HepG2 (cell line): ENCODE measurements around the gene LGALS4. TPM values are rescaled to one million over a fixed set of nuclear protein-coding genes. Genes with fewer than 3 reads are reported as not detected.

Experiments
- ATAC-seq: fragments of 200-7000 bp; cut with Tn5 transposase; 3 replicates; pipeline ENCODE4 v1.9.1; 2020; ENCODE audit warnings: mild to moderate bottlenecking, moderate library complexity
- BruUV-seq: library from RNA; stranded (reverse); fragments of 400-500 nt; replicated peaks from 2 replicates; lab custom pipeline; 2021; lab: Mats Ljungman, UMichigan
- CTCF ChIA-PET: fragments of 300-600 bp; formaldehyde crosslinking; extraction: SDS; loops from one replicate; lab custom pipeline; 2021; ENCODE audit warnings: low total read pairs, inconsistent platforms, low intra/inter-chr PET ratio; lab: Yijun Ruan, JAX
- POLR2A ChIA-PET: fragments of 350-600 bp; sonication (Branson Sonifier 250); formaldehyde crosslinking; loops from one replicate; lab custom pipeline; 2020; ENCODE audit warnings: antibody characterized with exemption, inconsistent platforms; lab: Yijun Ruan, JAX
- DNase-seq: peaks from one replicate; pipeline ENCODE4 v3.0.0-alpha.2; 2015; ENCODE audit warnings: low spot score
- FAIRE-seq: peaks from 3 replicates; lab custom pipeline; 2011; peaks lifted over from hg19 to GRCh38; lab: Jason Lieb, UNC
- H2AFZ ChIP-seq: one replicate; pipeline ENCODE4 v1.6.1; 2011; ENCODE audit warnings: low read length, inconsistent platforms
- H3K27ac ChIP-seq: fragments of 300-600 bp; 3 replicates; pipeline ENCODE4 v1.8.0; 2011; ENCODE audit warnings: mixed run types, mild to moderate bottlenecking, mixed read lengths, low read length, inconsistent platforms; ENCODE audit not compliant: insufficient read depth; ENCODE audit errors: extremely low read length
- H3K27me3 ChIP-seq, 2 experiments: fragments of 200-600 bp in 1 of 2; 2 replicates in 1 of 2; 3 replicates in 1 of 2; pipeline versions ENCODE4 v1.6.0 to v1.8.0; 2011; ENCODE audit warnings: low read length in 2 of 2, mild to moderate bottlenecking in 2 of 2, moderate library complexity in 2 of 2, inconsistent platforms in 1 of 2; ENCODE audit not compliant: insufficient read depth in 2 of 2, control insufficient read depth in 1 of 2
- H3K36me3 ChIP-seq, 2 experiments: fragments of 200-600 bp in 1 of 2; replicated peaks in 1 of 2; 2 replicates in 1 of 2; 3 replicates in 1 of 2; pipeline versions ENCODE4 v1.5.1 to v1.8.0; 2011; ENCODE audit warnings: low read length in 2 of 2, inconsistent platforms in 1 of 2; ENCODE audit not compliant: insufficient read depth in 2 of 2, control insufficient read depth in 1 of 2
- H3K4me1 ChIP-seq: 2 replicates; pipeline ENCODE4 v1.5.1; 2012; ENCODE audit warnings: low read length, inconsistent platforms; ENCODE audit not compliant: insufficient read depth
- H3K4me2 ChIP-seq: 2 replicates; pipeline ENCODE4 v1.6.0; 2011; ENCODE audit warnings: low read depth, low read length, inconsistent platforms
- H3K4me3 ChIP-seq, 3 experiments: fragments of 200-600 bp in 1 of 3; sonication (generic), shearing (Covaris generic) in 1 of 3; replicated peaks in 1 of 3; 2 replicates each; pipeline ENCODE4 v1.5.1; 2011 to 2016; ENCODE audit warnings: low read length in 3 of 3, inconsistent platforms in 2 of 3, low read depth in 2 of 3, mild to moderate bottlenecking in 2 of 3, control low read depth in 1 of 3, mixed read lengths in 1 of 3; ENCODE audit not compliant: insufficient read depth in 1 of 3
- H3K79me2 ChIP-seq: one replicate; pipeline ENCODE4 v1.6.1; 2011; ENCODE audit warnings: low read length, inconsistent platforms; ENCODE audit not compliant: insufficient read depth
- H3K9ac ChIP-seq: 2 replicates; pipeline ENCODE4 v1.6.0; 2011; ENCODE audit warnings: mild to moderate bottlenecking, low read depth, low read length, inconsistent platforms; ENCODE audit not compliant: insufficient read depth
- H3K9me3 ChIP-seq: 2 replicates; pipeline ENCODE4 v1.5.1; 2012; ENCODE audit warnings: mild to moderate bottlenecking, low read length
- H4K20me1 ChIP-seq: 2 replicates; pipeline ENCODE4 v1.6.0; 2011; ENCODE audit warnings: inconsistent platforms, mild to moderate bottlenecking, low read length, moderate library complexity; ENCODE audit not compliant: insufficient read depth
- MEIS2 ChIP-seq: sonication (generic); formaldehyde crosslinking; IDR thresholded peaks from 2 replicates; pipeline ENCODE4 v1.9.0; 2021; ENCODE audit warnings: mild to moderate bottlenecking, missing genetic modification reagents
- PRPF4 ChIP-seq: fragments of 200-400 bp; formaldehyde crosslinking; IDR thresholded peaks from 2 replicates; pipeline ENCODE4 v1.6.1; 2016; ENCODE audit warnings: low read length, low read depth; ENCODE audit not compliant: poor library complexity, severe bottlenecking
- RBFOX2 ChIP-seq: fragments of 200-400 bp; formaldehyde crosslinking; IDR thresholded peaks from 2 replicates; pipeline ENCODE4 v1.6.1; 2017; ENCODE audit warnings: low read depth, mild to moderate bottlenecking, low read length
- ZNF460 ChIP-seq: sonication (generic); formaldehyde crosslinking; IDR thresholded peaks from 2 replicates; pipeline ENCODE4 v1.5.1; 2020; ENCODE audit warnings: missing genetic modification reagents, mild to moderate bottlenecking, borderline replicate concordance
- whole genome bisulfite sequencing: methylation state at CpG from one replicate; pipeline ENCODE4 v1.1.6; 2017; ENCODE audit warnings: low lambda C conversion rate; 5-methylcytosine and 5-hydroxymethylcytosine counted together
- in situ Hi-C: cut with HindIII; loops from 2 replicates; pipeline ENCODE4 v1.10.0; 2017; ENCODE audit warnings: low pct_unique_long_range_greater_than_20kb; ENCODE audit not compliant: extremely low pct_ligation_motif_present
- intact Hi-C: fragments of 100-400 bp; cut with micrococcal nuclease; formaldehyde crosslinking; loops from one replicate; pipeline ENCODE4 v1.10.0; 2022; ENCODE audit not compliant: unreplicated experiment
- polyA plus RNA-seq, 8 experiments: library from polyadenylated mRNA; depleted of rRNA in 3 of 8; stranded (reverse) in 7 of 8; unstranded in 1 of 8; fragments of >200 nt; fragmentation: Illumina TruSeq in 4 of 8; extraction: Trizol in 4 of 8; gene quantifications; 2 replicates each; pipeline versions ENCODE4 v1.2.1 to v1.2.3, GENCODE V29; 2011 to 2016; ENCODE audit warnings: low read depth in 4 of 8, missing spikeins in 1 of 8, mixed read lengths in 1 of 8; ENCODE audit not compliant: insufficient read depth in 1 of 8
- total RNA-seq, 5 experiments: library from RNA; depleted of rRNA; stranded (reverse); fragments of >200 nt; fragmentation: Illumina TruSeq; extraction: Trizol; gene quantifications; 2 replicates each; pipeline ENCODE4 v1.2.3, GENCODE V29; 2016; ENCODE audit warnings: low read depth in 1 of 5
- TF ChIP-seq, protein P1 (sequence below), 2 experiments: sonication (generic) in 1 of 2; formaldehyde crosslinking in 1 of 2; IDR thresholded peaks; 2 replicates each; pipeline versions ENCODE4 v1.4.0 to v1.6.1; 2016 to 2020; ENCODE audit warnings: borderline replicate concordance in 1 of 2, low read depth in 1 of 2, mild to moderate bottlenecking in 1 of 2, missing genetic modification reagents in 1 of 2
- TF ChIP-seq, protein P2 (sequence below): sonication (generic); formaldehyde crosslinking; IDR thresholded peaks from 2 replicates; pipeline ENCODE4 v1.9.0; 2022; ENCODE audit warnings: missing genetic modification reagents, mild to moderate bottlenecking, borderline replicate concordance
- TF ChIP-seq, protein P3 (sequence below): sonication (generic); formaldehyde crosslinking; IDR thresholded peaks from 2 replicates; pipeline ENCODE4 v1.9.0; 2021; ENCODE audit warnings: mild to moderate bottlenecking, missing genetic modification reagents

The LGALS4 gene
- total and polyA plus RNA-seq, 2 of the 13 experiments (the other 11 are each of a cell fraction or from before 2014, with no cell fraction given): 0.24 to 0.71 TPM

DNA sequence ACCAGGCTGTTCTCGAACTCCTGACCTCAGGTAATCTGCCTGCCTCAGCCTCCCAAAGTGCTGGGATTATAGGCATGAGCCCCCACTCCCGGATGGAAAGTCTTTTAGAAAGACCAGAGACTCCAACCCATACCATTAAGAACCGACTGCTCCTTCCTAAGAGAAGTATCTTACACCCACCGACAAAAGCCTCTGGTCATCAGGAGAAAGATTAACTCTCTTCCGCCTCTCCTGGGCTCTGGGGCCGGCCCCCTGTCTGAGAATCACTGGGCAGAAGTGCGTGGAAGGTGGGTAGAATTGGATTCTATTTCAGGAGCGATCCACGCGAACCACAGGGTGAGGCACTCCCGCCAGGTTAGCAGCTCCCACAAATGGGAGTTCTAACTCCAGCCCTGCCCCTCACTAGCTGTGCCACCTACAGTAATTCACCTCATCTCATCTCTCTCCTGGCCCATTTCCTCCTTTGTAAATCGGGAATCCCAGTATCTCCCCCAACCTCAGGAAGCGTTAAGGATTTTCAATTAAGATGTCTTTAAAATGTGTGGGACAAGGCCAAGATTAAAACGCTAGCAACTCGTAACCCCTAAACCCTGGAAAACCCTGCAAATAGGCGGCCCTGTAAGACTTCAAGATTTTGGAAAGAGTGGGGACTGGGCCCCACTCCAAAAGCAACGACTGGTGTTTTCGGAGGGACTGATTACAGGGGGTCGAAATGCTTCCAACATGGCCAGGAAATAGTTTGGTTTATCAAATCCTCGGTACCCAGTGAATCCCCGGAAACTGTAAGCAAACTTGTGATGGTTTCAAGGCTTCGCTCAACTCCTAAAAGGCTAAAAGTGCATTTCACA lies 35.8 kb upstream of the LGALS4 start:
- no peaks in the 10 kb centered on the region for H3K9me3 ChIP-seq
- intact Hi-C loops: no loop called here
- H3K4me3 ChIP-seq: peak overlapping the region; percentile 63 to 71 (median 67)
- no peak for DNase-seq
- H3K9ac ChIP-seq: peak overlapping the region; percentile 92
- H3K36me3 ChIP-seq: peaks cover 29 to 44% of the 10 kb centered on the region in 2 experiments
- 32% methylated on average over 22 of the region's 22 CpGs for WGBS
- BruUV-seq: TSS peak; percentile 55
- H3K4me2 ChIP-seq: peak overlapping the region; percentile 95
- H2AFZ ChIP-seq: no peak overlapping the region
- ATAC-seq: no peak
- H3K27ac ChIP-seq: peak overlapping the region; percentile 96
- peaks cover 46% of the 10 kb centered on the region for H4K20me1 ChIP-seq
- no peaks in the 10 kb centered on the region; a peak in 1 of 5 replicates for H3K27me3 ChIP-seq
- in situ Hi-C loops: no loop called here
- H3K79me2 ChIP-seq: peaks cover 62% of the 10 kb centered on the region
- peaks cover 73% of the 10 kb centered on the region for H3K4me1 ChIP-seq
- ChIA-PET POLR2A (interaction anchor here (0.6 to 9.1 kb wide), 26 partner anchors 9 to 474 kb away, joined by 3 to 148 read pairs (median 5); partner anchors contain the start of genes ACTN4, ECH1, EIF3K and MRPS12), CTCF (no interaction called here)
- peak; percentile 44 for FAIRE-seq
- TF ChIP-seq, protein P1, sequence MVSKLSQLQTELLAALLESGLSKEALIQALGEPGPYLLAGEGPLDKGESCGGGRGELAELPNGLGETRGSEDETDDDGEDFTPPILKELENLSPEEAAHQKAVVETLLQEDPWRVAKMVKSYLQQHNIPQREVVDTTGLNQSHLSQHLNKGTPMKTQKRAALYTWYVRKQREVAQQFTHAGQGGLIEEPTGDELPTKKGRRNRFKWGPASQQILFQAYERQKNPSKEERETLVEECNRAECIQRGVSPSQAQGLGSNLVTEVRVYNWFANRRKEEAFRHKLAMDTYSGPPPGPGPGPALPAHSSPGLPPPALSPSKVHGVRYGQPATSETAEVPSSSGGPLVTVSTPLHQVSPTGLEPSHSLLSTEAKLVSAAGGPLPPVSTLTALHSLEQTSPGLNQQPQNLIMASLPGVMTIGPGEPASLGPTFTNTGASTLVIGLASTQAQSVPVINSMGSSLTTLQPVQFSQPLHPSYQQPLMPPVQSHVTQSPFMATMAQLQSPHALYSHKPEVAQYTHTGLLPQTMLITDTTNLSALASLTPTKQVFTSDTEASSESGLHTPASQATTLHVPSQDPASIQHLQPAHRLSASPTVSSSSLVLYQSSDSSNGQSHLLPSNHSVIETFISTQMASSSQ (IDR thresholded peaks at IDR 0.05; ENCODE audit: low read depth): no peak
- TF ChIP-seq, protein P1 (CRISPR knock-in tag; IDR thresholded peaks at IDR 0.05; ENCODE audit: borderline replicate concordance): no peak
- TF ChIP-seq RBFOX2 (peak; percentile 27; the same call in 1 of the 2 replicates), ZNF460 (CRISPR knock-in tag) (peak; percentile 29; the same call in 1 of the 2 replicates), MEIS2 (CRISPR knock-in tag) (no peak), PRPF4 (no peak)
- TF ChIP-seq, protein P2, sequence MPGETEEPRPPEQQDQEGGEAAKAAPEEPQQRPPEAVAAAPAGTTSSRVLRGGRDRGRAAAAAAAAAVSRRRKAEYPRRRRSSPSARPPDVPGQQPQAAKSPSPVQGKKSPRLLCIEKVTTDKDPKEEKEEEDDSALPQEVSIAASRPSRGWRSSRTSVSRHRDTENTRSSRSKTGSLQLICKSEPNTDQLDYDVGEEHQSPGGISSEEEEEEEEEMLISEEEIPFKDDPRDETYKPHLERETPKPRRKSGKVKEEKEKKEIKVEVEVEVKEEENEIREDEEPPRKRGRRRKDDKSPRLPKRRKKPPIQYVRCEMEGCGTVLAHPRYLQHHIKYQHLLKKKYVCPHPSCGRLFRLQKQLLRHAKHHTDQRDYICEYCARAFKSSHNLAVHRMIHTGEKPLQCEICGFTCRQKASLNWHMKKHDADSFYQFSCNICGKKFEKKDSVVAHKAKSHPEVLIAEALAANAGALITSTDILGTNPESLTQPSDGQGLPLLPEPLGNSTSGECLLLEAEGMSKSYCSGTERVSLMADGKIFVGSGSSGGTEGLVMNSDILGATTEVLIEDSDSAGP: 0 out of 2 replicates have a peak, but pooled peaks have one; percentile 2
- TF ChIP-seq, protein P3, sequence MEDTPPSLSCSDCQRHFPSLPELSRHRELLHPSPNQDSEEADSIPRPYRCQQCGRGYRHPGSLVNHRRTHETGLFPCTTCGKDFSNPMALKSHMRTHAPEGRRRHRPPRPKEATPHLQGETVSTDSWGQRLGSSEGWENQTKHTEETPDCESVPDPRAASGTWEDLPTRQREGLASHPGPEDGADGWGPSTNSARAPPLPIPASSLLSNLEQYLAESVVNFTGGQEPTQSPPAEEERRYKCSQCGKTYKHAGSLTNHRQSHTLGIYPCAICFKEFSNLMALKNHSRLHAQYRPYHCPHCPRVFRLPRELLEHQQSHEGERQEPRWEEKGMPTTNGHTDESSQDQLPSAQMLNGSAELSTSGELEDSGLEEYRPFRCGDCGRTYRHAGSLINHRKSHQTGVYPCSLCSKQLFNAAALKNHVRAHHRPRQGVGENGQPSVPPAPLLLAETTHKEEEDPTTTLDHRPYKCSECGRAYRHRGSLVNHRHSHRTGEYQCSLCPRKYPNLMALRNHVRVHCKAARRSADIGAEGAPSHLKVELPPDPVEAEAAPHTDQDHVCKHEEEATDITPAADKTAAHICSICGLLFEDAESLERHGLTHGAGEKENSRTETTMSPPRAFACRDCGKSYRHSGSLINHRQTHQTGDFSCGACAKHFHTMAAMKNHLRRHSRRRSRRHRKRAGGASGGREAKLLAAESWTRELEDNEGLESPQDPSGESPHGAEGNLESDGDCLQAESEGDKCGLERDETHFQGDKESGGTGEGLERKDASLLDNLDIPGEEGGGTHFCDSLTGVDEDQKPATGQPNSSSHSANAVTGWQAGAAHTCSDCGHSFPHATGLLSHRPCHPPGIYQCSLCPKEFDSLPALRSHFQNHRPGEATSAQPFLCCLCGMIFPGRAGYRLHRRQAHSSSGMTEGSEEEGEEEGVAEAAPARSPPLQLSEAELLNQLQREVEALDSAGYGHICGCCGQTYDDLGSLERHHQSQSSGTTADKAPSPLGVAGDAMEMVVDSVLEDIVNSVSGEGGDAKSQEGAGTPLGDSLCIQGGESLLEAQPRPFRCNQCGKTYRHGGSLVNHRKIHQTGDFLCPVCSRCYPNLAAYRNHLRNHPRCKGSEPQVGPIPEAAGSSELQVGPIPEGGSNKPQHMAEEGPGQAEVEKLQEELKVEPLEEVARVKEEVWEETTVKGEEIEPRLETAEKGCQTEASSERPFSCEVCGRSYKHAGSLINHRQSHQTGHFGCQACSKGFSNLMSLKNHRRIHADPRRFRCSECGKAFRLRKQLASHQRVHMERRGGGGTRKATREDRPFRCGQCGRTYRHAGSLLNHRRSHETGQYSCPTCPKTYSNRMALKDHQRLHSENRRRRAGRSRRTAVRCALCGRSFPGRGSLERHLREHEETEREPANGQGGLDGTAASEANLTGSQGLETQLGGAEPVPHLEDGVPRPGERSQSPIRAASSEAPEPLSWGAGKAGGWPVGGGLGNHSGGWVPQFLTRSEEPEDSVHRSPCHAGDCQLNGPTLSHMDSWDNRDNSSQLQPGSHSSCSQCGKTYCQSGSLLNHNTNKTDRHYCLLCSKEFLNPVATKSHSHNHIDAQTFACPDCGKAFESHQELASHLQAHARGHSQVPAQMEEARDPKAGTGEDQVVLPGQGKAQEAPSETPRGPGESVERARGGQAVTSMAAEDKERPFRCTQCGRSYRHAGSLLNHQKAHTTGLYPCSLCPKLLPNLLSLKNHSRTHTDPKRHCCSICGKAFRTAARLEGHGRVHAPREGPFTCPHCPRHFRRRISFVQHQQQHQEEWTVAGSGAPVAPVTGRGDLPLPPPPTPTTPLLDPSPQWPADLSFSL: no peak
